CD4-positive, alpha-beta T cell treated with Interleukin-17A for 1 hour (primary cell): ENCODE measurements around the gene KRTAP10-4.
"Not testable (repeated sequence)": the region's sequence is repeated elsewhere in the genome, so short reads cannot be mapped to it uniquely, and the experiment has no call there.

Experiments used
- DNase-seq: peaks from one replicate; pipeline ENCODE4 v3.0.0-alpha.2; 2020

KRTAP10-4 gene

GRCh38 chr21:44534688-44535087, 38.8 kb upstream of the KRTAP10-4 start:
- no peak for DNase-seq

DNA sequence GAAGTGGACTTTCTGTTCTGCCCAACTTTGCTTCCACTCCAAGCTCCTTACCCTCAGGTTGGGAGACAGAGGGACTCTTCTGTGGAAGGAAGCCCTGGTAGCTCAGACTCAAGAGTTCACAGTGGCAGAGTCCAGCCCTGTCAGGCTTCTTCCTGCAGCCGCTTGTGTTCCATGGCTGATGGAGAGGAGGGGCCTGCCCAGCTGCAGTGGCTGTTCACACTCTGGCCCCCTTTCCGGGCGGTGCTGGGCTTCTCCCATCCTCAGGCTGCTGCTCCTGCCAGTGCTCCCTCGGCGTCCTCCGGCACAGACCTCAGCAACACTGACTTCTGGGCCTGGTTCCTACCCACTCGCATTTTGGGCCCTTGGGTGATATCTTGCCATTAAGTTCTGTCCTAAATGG, 37.6 kb upstream of the KRTAP10-4 start:
- DNase-seq: no peak

GRCh38 chr21:44537930-44538911, 35.3 kb upstream of the KRTAP10-4 start:
- DNase-seq: no peak

DNA sequence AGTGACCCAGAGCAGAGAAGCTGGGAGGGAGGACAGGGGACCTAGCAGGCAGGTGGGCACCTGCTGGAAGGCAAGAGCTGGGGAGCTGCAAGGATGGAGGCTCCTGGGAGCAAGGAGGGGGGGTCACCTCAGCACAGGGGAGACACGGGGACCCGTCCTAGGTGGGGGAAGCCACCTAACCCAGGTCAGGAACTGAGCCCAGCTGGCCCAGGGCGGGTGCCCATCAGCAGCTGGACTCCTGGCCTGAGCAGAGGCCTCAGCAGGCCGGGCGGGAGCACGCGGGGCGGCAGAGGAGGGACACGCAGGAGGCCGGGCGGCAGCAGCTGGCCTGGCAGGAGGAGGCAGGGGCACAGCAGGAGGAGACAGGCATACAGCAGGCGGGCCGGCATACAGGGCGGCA, 34.5 kb upstream of the KRTAP10-4 start:
- no peak for DNase-seq

DNA sequence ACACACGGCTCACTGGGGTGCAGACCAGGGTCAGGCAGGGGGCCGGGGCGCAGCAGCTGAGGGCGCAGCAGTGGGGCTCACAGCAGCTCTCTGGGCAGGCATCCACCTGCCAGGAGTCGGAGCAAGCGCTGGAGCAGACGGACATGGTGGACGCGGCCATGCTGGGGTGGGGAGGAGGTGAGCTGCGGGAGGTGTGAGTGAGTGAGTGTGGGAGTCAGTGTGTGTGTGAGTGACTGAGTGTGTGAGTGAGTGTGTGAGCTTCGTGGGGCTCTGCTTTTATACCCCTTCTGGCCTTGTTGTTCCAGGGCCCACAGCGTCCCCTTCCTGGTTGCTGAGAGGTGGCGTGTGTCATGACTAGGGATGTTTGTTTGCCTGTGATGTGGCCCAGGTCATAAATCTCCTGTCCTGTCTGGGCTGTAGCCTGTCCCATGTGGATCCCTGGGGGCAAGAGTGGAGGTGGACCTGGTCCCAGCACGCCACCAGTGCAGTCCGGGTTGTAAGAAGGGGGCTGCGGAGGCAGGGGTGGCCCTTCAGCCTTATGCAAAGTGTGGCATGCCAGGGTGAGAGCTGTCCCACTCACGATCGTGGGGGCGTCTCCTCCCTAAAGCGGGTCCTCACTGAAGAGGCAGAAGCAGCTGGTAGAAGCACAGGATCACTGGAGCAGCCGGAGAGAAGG, 33.4 kb upstream of the KRTAP10-4 start, which contains the start of gene KRTAP10-1:
Gene KRTAP10-1 (minus strand): TSS at position 205 of the 676 bp plus-strand sequence. CDS start 45 bp downstream, at position 160.
- DNase-seq: no peak

- no peak for DNase-seq
These were observed 32.7 kb upstream of the KRTAP10-4 start for GRCh38 chr21:44540741-44541288.

DNA sequence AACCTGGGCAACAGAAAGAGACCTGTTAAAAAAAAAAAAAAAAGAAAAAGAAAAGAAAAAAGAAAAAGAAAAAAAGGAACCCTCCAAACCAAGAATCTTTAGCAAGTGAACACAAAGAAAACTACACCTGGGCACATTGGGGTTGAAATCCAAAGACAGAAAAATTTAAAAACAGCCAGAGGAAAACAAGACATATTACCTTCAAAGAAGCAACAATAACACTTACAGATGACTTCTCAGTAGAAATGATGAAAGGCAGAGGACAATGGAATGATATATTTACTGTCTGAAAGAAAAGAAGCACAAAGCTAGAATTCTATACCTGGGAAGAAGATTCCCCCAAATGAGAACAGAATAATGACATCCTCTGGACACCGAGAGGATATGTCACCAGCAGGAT, 30.8 kb upstream of the KRTAP10-4 start:
- no peak for DNase-seq

DNA sequence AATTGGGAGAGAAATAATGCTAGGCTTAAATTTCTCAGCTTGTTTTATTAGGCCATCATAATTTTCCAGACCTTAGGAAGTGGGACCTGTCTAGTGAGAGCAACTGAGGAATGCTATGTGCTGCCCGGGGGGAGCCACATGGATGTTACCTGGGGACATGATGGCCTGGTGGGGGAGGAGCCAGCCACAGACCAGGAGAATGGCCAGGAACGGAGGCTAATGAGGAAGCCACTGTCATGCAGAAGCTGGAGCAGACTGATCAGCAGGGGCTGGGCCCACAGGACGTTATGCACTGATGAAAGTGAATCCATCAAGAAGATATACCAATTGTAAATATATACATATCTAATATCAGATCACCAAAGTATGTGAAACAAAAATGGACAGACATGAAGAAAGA, 29.0 kb upstream of the KRTAP10-4 start:
- DNase-seq: no peak

- peak; percentile 52 for DNase-seq
These were observed 25.7 kb upstream of the KRTAP10-4 start for GRCh38 chr21:44547656-44548331.

DNA sequence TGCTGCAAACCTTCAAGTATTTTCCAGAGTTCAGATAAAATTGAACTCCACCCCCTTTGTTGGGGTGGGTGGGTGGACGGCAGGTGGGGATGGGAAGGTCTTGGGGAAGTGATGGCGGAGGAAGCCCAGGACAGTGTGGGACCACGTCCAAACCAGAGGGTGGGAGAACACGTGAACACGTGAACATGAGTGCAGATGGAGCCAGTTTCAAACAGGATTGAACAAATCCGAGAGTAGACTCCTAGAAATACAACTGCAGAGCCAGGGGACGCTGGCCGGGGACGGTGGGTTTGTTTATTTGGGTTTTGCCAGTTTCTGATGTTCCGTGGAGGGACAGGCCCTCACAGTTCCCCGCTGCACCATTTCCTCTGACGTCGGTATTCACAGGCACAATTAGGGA, 25.1 kb upstream of the KRTAP10-4 start:
- no peak for DNase-seq

- no peak for DNase-seq
These were observed 24.6 kb upstream of the KRTAP10-4 start for GRCh38 chr21:44548922-44549321.

DNA sequence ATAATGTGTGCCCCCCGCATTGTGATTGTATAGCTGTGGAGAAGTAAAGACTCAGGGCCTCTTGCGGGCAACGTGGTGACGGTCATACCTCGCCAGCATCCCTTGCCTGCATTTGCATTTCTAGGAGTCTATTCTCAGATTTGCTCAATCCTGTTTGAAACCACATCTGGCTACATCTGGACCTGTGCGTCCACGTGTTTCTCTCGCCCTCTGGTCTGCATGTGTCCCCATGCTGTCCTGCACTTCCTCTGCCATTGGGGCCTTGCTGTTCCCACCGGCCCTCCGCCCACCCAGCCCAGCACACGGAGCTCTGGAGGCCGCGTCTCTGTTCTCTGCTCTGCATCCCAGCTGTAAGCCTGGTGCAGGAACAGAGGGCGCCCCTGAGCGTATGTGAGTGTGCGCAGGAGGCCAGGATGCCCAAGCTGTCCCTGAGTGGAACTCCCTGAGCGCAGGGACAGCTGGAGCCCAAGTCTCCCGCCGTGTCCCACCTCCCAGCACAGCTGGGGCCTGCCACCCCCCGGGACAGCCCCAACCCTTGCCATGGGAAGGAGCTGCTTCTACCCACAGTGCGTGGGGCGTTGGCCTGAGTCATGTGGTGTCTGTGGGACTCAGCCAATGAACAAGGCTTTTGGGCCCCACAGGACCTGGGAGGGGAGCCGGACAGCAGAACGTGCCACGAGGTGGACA, 23.9 kb upstream of the KRTAP10-4 start:
- no peak for DNase-seq

DNA sequence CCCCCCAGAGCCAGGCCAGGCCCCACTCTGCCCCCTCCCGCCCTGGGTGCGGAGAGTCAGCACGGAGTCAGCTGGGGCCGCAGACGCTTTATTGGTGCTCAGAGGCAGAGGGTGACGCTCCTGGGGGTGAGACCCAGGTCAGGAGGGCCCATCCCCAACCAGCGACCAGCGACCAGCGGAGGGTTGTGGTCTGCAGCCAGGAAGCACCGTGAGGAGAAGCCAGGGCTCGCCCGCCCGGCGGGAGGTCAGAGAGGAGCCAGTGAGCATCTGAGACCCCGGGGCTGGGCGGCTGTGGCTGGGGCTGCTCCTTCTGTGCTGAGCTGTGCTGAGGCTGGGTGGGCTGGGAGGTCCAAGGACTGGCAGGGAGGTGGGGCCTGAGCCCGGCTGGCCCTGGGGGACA, 23.2 kb upstream of the KRTAP10-4 start:
- not testable (repeated sequence) for DNase-seq

GRCh38 chr21:44550807-44551206, 22.7 kb upstream of the KRTAP10-4 start:
- no peak for DNase-seq

GRCh38 chr21:44551340-44551961, 22.1 kb upstream of the KRTAP10-4 start, which contains the start of gene KRTAP10-2:
Gene KRTAP10-2, minus strand, starts transcription at chr21:44551505. Its CDS starts 47 bp downstream, at chr21:44551458.
- DNase-seq: no peak

DNA sequence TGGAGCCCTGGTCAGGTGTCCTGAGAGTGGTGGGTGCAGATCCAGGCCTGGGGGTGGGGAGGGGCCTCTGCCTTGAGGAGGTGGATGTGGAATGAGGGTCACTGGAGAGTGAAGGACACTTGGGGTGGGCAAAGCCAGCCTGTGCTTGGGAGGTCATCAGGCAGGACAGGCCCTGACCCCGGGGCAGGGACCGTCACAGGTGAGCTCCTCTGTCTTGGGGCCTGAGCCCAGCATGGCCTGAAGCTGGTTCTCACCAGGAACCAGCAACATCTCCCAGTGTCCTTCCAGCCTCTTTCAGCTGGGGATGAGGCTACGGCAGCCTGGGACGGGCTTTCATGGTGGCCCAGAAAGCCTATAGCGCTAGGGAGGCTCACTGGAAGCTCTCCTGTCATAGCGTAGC, 21.4 kb upstream of the KRTAP10-4 start:
- DNase-seq: no peak

DNA sequence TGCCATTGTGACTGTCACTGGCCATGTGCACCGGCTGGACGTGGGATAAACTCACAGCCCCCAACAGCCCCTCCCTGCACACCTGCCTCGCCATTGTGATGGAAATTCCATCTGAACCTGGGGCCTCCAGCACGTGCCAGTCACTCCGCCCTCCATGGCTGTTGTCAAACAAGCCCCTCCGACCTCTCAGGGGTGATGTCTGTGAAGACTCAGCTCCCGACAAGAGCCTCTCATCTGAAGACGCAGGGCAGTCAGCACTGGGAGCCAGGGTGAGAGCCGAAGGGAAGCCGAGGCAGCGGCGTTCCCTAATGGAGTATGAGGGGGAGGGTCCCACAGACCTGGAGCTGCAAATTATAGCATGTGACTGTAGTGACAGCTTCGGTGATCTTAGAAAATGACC, 20.8 kb upstream of the KRTAP10-4 start:
- DNase-seq: no peak

DNA sequence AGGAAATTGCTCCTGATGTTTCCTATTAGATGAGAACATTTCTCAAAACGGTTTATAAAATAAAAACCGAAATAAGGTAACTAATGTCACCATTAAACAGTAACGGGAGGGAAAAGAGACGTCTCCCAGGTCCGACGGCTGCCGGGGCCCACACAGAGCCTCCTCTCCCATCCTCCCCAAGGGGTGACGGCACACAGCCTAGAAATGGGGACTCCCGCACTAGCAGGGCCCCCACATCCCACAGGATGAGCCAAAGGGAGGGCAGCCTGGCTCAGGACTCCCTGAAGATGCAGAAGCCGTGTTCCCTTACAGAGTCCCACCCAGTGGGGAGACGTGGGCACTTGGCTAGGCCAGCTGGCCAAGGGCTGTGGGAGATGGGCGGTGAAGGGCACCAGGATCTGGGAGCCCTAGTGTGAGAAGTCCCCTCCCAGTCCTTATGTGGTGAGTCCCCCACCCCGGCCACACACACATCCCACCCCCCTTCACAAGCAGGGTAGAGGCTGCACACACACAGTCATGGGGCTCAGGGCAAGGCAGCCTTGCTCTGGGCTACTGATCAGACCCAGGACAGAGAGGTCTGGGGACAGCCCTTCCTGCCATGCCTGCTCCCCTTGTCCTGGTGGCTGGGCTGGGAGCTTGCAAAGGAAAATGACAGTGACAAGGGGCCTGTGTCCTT, 18.2 kb upstream of the KRTAP10-4 start:
- no peak for DNase-seq

DNA sequence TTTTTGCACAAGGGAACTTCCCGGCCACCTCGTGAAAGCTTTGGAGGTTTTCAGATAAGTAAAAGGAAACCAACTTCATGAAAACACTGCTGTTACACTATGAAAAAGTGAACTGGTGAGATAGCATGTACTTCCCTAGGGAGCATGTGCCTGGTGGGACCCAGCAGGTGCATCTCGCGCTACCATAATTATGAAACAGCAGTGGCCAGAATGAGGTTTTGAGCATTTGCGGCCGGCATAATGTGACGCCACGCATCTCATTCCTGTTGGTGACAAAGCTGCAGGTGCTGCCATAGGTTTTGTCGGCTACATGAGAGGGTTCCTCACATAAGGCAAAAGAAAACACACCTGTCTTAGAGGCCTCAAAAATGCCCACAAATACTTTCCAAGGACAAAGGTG, 16.6 kb upstream of the KRTAP10-4 start:
- DNase-seq: no peak

DNA sequence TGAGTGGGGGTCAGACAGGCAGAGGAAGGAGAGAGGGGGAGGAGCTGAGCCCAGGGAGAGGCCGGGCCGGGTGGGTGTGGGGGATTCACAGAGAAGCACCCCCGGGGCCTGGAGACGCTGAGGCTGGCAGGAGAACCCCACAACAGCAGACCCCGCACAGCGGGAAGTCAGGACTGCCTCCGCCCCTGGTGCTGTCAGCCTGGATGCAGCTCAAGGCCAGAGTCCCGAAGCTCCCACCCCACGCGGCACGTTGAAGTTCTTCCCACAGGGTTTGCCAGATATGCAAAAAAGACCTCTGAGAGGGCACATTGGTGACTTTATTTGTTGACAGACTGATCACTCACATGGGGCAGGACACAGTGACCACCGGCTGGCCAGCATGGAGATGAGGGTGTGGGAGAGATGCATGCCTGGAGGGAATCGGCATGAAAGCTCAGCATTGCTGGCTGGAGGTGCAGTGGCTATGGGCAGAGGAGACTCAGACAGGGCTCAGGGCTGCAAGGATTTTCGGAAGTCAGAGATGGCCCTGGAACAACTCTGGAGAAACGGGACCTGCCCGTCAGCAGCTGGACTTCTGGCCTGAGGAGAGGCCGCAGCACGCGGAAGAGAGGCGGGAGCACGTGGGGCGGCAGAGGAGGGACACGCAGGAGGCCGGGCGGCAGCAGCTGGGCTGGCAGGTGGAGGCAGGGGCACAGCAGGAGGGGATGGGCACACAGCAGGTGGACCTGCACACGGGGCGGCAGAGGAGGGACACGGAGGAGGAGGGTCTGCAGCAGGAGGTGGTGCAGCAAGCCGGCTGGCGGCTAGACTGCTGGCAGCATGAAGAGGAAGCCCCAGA, 15.8 kb upstream of the KRTAP10-4 start:
- no peak for DNase-seq
